Cardiac muscle cell (in vitro differentiated cells and primary cell): ENCODE measurements around the gene DCTN5. TPM values are rescaled to one million over a fixed set of nuclear protein-coding genes. Genes with fewer than 3 reads are reported as not detected.

Source experiments
- DNase-seq, 2 donors: peaks; one replicate each; pipeline versions ENCODE4 v3.0.0 to v3.0.0-alpha.2; 2010 to 2017; ENCODE audit warnings: low read depth in 1 of 2, low spot score in 1 of 2
- H3K27ac ChIP-seq: fragments of 200-600 bp; sonication (generic); 2 replicates; pipeline ENCODE4 v1.5.1; 2016
- H3K27me3 ChIP-seq: fragments of 200-600 bp; sonication (generic); 2 replicates; pipeline ENCODE4 v1.6.0; 2016; ENCODE audit warnings: control low read depth
- H3K36me3 ChIP-seq: fragments of 200-600 bp; sonication (generic); 2 replicates; pipeline ENCODE4 v1.5.1; 2016; ENCODE audit warnings: control low read depth
- H3K4me1 ChIP-seq: fragments of 200-600 bp; sonication (generic); 2 replicates; pipeline ENCODE4 v1.8.1; 2017; ENCODE audit warnings: low read depth, mild to moderate bottlenecking, mixed run types
- H3K4me3 ChIP-seq: fragments of 200-600 bp; sonication (generic); 2 replicates; pipeline ENCODE4 v1.5.1; 2016; ENCODE audit warnings: mild to moderate bottlenecking
- H3K9me3 ChIP-seq: fragments of 200-600 bp; sonication (generic); 2 replicates; pipeline ENCODE4 v1.5.1; 2017; ENCODE audit warnings: low read depth, mild to moderate bottlenecking, control low read depth
- polyA plus RNA-seq: library from polyadenylated mRNA; unstranded; fragments of >200 nt; fragmentation: Nextera tagmentation; extraction: Ambion mirVana; gene quantifications from 2 replicates; pipeline ENCODE4 v1.2.1, GENCODE V29; 2016
- total RNA-seq: library from RNA; depleted of rRNA; stranded (reverse); fragments of >200 nt; gene quantifications from 2 replicates; pipeline ENCODE4 v1.2.3, GENCODE V29; 2016
- TF ChIP-seq, protein P1 (sequence below): IDR thresholded peaks from 2 replicates; pipeline ENCODE4 v1.5.1; 2012; ENCODE audit warnings: low read depth, mild to moderate bottlenecking, low read length

The DCTN5 gene
- total and polyA plus RNA-seq, 2 experiments from 2014 or later: 22.8 to 39.2 TPM

DNA sequence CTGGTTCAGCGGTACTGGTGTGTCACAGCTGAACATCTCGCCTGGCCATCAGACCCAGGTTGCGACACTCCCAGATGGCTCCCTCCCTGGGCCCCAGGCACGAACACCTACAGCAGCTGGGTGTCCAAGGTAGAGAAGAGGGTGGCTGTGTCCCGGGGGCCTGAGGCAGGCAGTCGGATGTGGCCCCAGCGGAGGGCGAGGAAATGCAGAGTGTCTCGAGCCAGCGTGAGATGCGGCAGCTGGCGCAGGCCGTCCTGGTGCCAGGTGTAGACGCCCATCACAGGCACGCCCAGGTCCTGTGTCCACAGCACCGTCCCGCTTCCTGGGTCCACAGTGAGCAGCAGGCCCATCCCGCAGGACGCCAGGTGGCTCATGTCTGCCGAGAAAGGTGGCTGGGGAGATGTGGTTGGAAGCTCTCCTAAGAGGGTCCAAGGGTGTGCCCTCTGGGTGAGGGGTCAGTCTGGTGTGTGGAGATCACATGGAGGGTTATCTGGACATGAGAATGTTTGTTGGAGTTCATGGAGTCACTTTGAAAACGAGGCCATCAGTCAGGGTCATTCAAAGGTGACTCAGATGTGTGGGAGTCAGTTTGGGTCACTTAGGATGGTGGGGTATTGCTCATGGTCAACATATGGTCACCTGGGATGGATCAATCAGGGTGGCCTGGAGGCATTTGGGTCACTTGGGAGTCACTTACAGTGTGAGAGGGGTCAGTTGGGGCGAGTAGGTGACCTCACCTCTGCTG, 63.7 kb downstream of the DCTN5 start:
- TF ChIP-seq, protein P1, sequence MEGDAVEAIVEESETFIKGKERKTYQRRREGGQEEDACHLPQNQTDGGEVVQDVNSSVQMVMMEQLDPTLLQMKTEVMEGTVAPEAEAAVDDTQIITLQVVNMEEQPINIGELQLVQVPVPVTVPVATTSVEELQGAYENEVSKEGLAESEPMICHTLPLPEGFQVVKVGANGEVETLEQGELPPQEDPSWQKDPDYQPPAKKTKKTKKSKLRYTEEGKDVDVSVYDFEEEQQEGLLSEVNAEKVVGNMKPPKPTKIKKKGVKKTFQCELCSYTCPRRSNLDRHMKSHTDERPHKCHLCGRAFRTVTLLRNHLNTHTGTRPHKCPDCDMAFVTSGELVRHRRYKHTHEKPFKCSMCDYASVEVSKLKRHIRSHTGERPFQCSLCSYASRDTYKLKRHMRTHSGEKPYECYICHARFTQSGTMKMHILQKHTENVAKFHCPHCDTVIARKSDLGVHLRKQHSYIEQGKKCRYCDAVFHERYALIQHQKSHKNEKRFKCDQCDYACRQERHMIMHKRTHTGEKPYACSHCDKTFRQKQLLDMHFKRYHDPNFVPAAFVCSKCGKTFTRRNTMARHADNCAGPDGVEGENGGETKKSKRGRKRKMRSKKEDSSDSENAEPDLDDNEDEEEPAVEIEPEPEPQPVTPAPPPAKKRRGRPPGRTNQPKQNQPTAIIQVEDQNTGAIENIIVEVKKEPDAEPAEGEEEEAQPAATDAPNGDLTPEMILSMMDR: no peak
- H3K9me3 ChIP-seq: no peaks in the 10 kb centered on the region

DNA sequence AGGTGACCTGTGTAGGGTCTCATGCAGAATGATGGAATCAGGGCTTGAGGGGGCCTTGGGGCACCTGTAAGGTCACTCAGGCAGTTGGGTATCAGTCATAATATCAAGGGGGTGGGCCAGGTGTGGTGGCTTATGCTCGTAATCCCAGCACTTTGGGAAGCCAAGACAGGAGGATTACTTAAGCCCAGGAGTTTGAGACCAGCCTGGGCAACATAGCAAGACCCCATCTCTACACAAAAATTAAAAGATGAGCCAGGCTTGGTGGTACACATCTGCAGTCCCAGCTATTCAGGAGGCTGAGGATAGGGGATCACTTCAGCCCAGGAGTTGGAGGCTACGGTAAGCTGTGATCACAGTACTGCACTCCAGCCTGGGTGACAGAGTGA, 64.2 kb downstream of the DCTN5 start:
- TF ChIP-seq, protein P1: no peak
- Histone ChIP-seq H3K4me1 (no peaks in the 10 kb centered on the region), H3K27me3 (peaks cover 3% of the 10 kb centered on the region), H3K27ac (no peak overlapping the region), H3K9me3 (no peaks in the 10 kb centered on the region), H3K4me3 (no peak overlapping the region), H3K36me3 (no peaks in the 10 kb centered on the region)
- no peak for DNase-seq

More for the DNA sequence above, 63.7 kb downstream of the DCTN5 start:
- no peak overlapping the region for H3K27ac ChIP-seq
- H3K27me3 ChIP-seq: no peaks in the 10 kb centered on the region
- H3K4me1 ChIP-seq: no peaks in the 10 kb centered on the region
- no peak overlapping the region for H3K4me3 ChIP-seq
- no peaks in the 10 kb centered on the region for H3K36me3 ChIP-seq
- no peak for DNase-seq

DNA sequence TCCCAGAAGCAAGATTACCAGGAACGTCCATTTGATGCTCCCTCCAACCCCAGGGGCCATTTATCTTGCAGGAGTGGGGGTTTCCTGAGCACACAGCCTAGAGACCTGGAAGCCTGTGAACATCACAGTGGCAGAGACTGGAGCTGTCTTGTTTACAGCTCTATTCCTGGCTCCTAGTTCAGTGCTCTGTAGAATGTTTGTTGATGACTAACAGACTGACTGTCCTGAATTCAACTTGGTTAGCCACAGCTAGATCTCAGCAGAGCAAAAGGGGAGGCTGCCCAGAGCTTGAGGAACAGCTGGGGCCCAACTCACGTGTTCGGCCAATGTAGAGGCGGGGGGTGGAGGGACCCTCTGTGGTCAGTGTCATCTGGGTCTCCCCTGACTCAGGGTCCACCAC, 65.2 kb downstream of the DCTN5 start:
- TF ChIP-seq, protein P1: no peak
- H3K4me3 ChIP-seq: no peak overlapping the region
- no peaks in the 10 kb centered on the region for H3K36me3 ChIP-seq
- no peaks in the 10 kb centered on the region for H3K4me1 ChIP-seq
- no peak overlapping the region for H3K27ac ChIP-seq
- H3K27me3 ChIP-seq: peaks cover 10% of the 10 kb centered on the region
- DNase-seq: no peak
- no peaks in the 10 kb centered on the region for H3K9me3 ChIP-seq

DNA sequence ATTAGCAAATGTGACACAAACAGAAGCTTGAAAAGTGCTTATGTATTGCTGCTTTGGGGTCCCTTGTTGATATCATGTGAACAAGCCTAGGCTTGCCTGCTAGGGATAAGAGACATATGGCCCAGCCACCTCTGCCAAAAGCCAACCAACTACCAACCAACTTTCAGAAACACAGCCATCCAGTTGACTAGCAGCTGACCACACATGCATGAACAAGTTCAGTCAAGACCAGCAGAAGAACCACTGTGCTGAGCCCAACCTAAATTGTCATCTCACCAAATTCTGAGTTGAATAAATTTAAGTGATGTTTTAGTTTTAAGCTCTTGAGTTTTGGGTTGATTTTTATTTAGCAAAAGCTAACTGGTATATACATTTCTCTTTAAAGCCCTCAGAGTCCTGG, 68.3 kb downstream of the DCTN5 start:
- Histone ChIP-seq H3K36me3 (no peaks in the 10 kb centered on the region), H3K27ac (no peak overlapping the region), H3K9me3 (no peaks in the 10 kb centered on the region), H3K27me3 (peaks cover 41% of the 10 kb centered on the region), H3K4me3 (no peak overlapping the region), H3K4me1 (no peaks in the 10 kb centered on the region)
- TF ChIP-seq, protein P1: no peak
- DNase-seq: no peak

DNA sequence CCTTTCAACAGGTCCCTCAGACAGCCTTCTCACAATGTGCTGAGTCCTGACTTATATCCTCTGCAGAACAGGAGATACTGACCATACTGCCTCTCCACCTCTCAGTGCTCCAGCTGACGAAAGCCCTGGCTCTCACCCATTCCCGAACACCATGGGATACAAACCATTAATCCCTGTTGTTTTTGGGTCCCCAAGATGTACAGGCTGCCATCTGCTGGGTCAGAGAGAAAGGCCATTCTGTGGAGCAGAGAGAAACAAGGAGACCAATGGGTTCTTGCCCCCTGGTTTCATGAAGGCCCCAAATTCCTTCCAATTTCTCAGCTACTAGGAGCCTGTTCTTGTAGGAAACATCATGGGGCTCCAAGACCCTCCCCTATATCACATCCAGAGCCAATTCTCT, 68.7 kb downstream of the DCTN5 start:
- no peak overlapping the region for H3K4me3 ChIP-seq
- no peak overlapping the region for H3K27ac ChIP-seq
- no peak for DNase-seq
- H3K36me3 ChIP-seq: no peaks in the 10 kb centered on the region
- no peaks in the 10 kb centered on the region for H3K9me3 ChIP-seq
- H3K27me3 ChIP-seq: peaks cover 46% of the 10 kb centered on the region
- H3K4me1 ChIP-seq: no peaks in the 10 kb centered on the region
- TF ChIP-seq, protein P1: no peak
